GM12878 (cell line): Measurements from ENCODE around the gene TPM4. TPM values are rescaled to one million over a fixed set of nuclear protein-coding genes. Genes with fewer than 3 reads are reported as not detected.

ENCODE experiments used
- ATAC-seq: fragments of 200-7000 bp; cut with Tn5 transposase; 3 replicates; pipeline ENCODE4 v1.9.1; 2020; ENCODE audit warnings: mild to moderate bottlenecking, moderate library complexity
- BruUV-seq: library from RNA; stranded (reverse); fragments of 400-500 nt; replicated peaks from 2 replicates; lab custom pipeline; 2021; lab: Mats Ljungman, UMichigan
- CTCF ChIA-PET: fragments of 300-600 bp; sonication (Branson Sonifier 250); formaldehyde crosslinking; extraction: SDS; loops from one replicate; lab custom pipeline; 2021; ENCODE audit warnings: inconsistent platforms; lab: Yijun Ruan, JAX
- POLR2A ChIA-PET: fragments of 350-600 bp; formaldehyde crosslinking; extraction: SDS; loops from one replicate; lab custom pipeline; 2021; ENCODE audit warnings: inconsistent platforms; lab: Charles Lee
- RAD21 ChIA-PET: fragments of 300-600 bp; sonication (Branson Sonifier 250); formaldehyde crosslinking; loops from one replicate; lab custom pipeline; 2023; ENCODE audit warnings: antibody characterized with exemption; ENCODE audit not compliant: unreplicated experiment; lab: Charles Lee
- SMC1A ChIA-PET: fragments of 300-600 bp; sonication (Branson Sonifier 250); formaldehyde crosslinking; loops from one replicate; lab custom pipeline; 2023; ENCODE audit not compliant: unreplicated experiment, uncharacterized antibody; lab: Charles Lee
- DNase-seq: peaks from one replicate; pipeline ENCODE4 v3.0.0-alpha.2; 2011; ENCODE audit warnings: low read depth, low spot score
- FAIRE-seq: peaks from 3 replicates; lab custom pipeline; 2011; peaks lifted over from hg19 to GRCh38; lab: Jason Lieb, UNC
- H2AFZ ChIP-seq: 2 replicates; pipeline ENCODE4 v1.6.0; 2011; ENCODE audit warnings: low read depth, low read length, control low read depth; ENCODE audit not compliant: control insufficient read depth
- H3K27ac ChIP-seq: 2 replicates; pipeline ENCODE4 v1.5.1; 2011; ENCODE audit warnings: control low read depth; ENCODE audit not compliant: control insufficient read depth, insufficient read depth
- H3K27me3 ChIP-seq, 2 experiments: replicated peaks in 1 of 2; 2 replicates each; pipeline versions ENCODE4 v1.6.0 to v1.6.1; 2011; ENCODE audit warnings: low read length in 1 of 2; ENCODE audit not compliant: control insufficient read depth in 2 of 2, insufficient read depth in 2 of 2
- H3K36me3 ChIP-seq, 2 experiments: 2 replicates each; pipeline ENCODE4 v1.5.1; 2011; ENCODE audit warnings: low read length in 1 of 2; ENCODE audit not compliant: control insufficient read depth in 2 of 2, insufficient read depth in 2 of 2
- H3K4me1 ChIP-seq: 2 replicates; pipeline ENCODE4 v1.6.1; 2011; ENCODE audit warnings: mild to moderate bottlenecking, low read length, moderate library complexity, mixed read lengths; ENCODE audit not compliant: control insufficient read depth, insufficient read depth
- H3K4me2 ChIP-seq: 2 replicates; pipeline ENCODE4 v1.6.0; 2011; ENCODE audit warnings: control low read depth; ENCODE audit not compliant: control insufficient read depth, insufficient read depth
- H3K4me3 ChIP-seq: fragments of 200-600 bp; sonication (generic); 2 replicates; pipeline ENCODE4 v1.5.1; 2016
- H3K79me2 ChIP-seq: 2 replicates; pipeline ENCODE4 v1.6.0; 2011; ENCODE audit warnings: low read length; ENCODE audit not compliant: control insufficient read depth, insufficient read depth
- H3K9ac ChIP-seq: 2 replicates; pipeline ENCODE4 v1.8.0; 2011; ENCODE audit warnings: low read length, control low read depth, mixed read lengths; ENCODE audit not compliant: control insufficient read depth, insufficient read depth
- H3K9me3 ChIP-seq: replicated peaks from 3 replicates; pipeline ENCODE4 v1.5.1; 2011; ENCODE audit warnings: mild to moderate bottlenecking, low read length; ENCODE audit not compliant: control insufficient read depth, insufficient read depth
- H4K20me1 ChIP-seq: 2 replicates; pipeline ENCODE4 v1.6.0; 2011; ENCODE audit not compliant: control insufficient read depth, insufficient read depth
- DPF2 ChIP-seq: fragments of 450-650 bp; IDR thresholded peaks from 2 replicates; pipeline ENCODE4 v1.6.1; 2017; ENCODE audit warnings: mild to moderate bottlenecking
- EED ChIP-seq: sonication (generic); IDR thresholded peaks from 2 replicates; pipeline ENCODE4 v1.6.1; 2016; ENCODE audit warnings: antibody characterized with exemption, low read depth
- FOXK2 ChIP-seq: fragments of 450-650 bp; IDR thresholded peaks from 2 replicates; pipeline ENCODE4 v1.6.1; 2017; ENCODE audit warnings: mild to moderate bottlenecking, moderate library complexity
- MEF2A ChIP-seq: IDR thresholded peaks from 2 replicates; pipeline ENCODE4 v1.6.1; 2011; ENCODE audit warnings: low read depth, mild to moderate bottlenecking, low read length, moderate library complexity; ENCODE audit not compliant: insufficient read depth
- POLR2AphosphoS5 ChIP-seq: IDR thresholded peaks from 2 replicates; pipeline ENCODE4 v1.6.1; 2011; ENCODE audit warnings: mild to moderate bottlenecking, low read length, inconsistent platforms
- RBBP5 ChIP-seq: fragments of 200-600 bp; sonication (generic); conservative IDR thresholded peaks from 2 replicates; pipeline ENCODE4 v1.6.1; 2016
- SIX5 ChIP-seq: IDR thresholded peaks from 2 replicates; pipeline ENCODE4 v1.6.1; 2011; ENCODE audit warnings: mild to moderate bottlenecking, low read depth, low read length, moderate library complexity; ENCODE audit not compliant: severe bottlenecking
- ZBED1 ChIP-seq: IDR thresholded peaks from 2 replicates; pipeline ENCODE4 v1.6.1; 2016; ENCODE audit warnings: borderline replicate concordance
- ZNF207 ChIP-seq: fragments of 450-650 bp; IDR thresholded peaks from 2 replicates; pipeline ENCODE4 v1.6.1; 2014; ENCODE audit warnings: antibody characterized with exemption, mild to moderate bottlenecking, borderline replicate concordance
- ZNF217 ChIP-seq: fragments of 450-650 bp; IDR thresholded peaks from 2 replicates; pipeline ENCODE4 v1.6.1; 2017; ENCODE audit warnings: antibody characterized with exemption, mild to moderate bottlenecking
- ZNF274 ChIP-seq: IDR thresholded peaks from one replicate; pipeline ENCODE4 v1.8.0; 2011; ENCODE audit not compliant: insufficient read length, insufficient read depth
- ZNF622 ChIP-seq: fragments of 450-650 bp; IDR thresholded peaks from 2 replicates; pipeline ENCODE4 v1.6.1; 2017; ENCODE audit warnings: mild to moderate bottlenecking, inconsistent platforms
- WGBS: methylation state at CpG from one replicate; pipeline ENCODE4 v1.1.6; 2016; ENCODE audit warnings: low lambda C conversion rate; ENCODE audit not compliant: insufficient replicate concordance, insufficient coverage; ENCODE audit errors: missing lambda C conversion rate; 5-methylcytosine and 5-hydroxymethylcytosine counted together
- in situ Hi-C: fragments of 300-500 bp; cut with MboI; formaldehyde crosslinking; loops from 9 replicates; pipeline ENCODE4 v1.14.3; 2018; ENCODE audit warnings: mixed read lengths
- intact Hi-C: fragments of 100-400 bp; cut with micrococcal nuclease; formaldehyde crosslinking; loops from one replicate; pipeline ENCODE4 v1.14.2; 2022; ENCODE audit not compliant: unreplicated experiment
- polyA plus RNA-seq, 11 experiments: library from polyadenylated mRNA; depleted of rRNA in 4 of 11; unstranded in 6 of 11; stranded (reverse) in 5 of 11; fragments of >200 nt; fragmentation: Nextera tagmentation in 4 of 11; fragmentation: Illumina TruSeq in 1 of 11; extraction: Ambion mirVana in 4 of 11; extraction: Trizol in 1 of 11; gene quantifications; 1 replicate in 1 of 11; 2 replicates in 10 of 11; pipeline versions ENCODE4 v1.2.1 to v1.2.3, GENCODE V29; 2011 to 2016; ENCODE audit warnings: inconsistent platforms in 2 of 11, missing spikeins in 2 of 11, low read depth in 1 of 11
- total RNA-seq, 4 experiments: library from RNA; depleted of rRNA in 3 of 4; stranded (reverse); fragments of >200 nt in 3 of 4; fragmentation: Illumina TruSeq in 1 of 4; extraction: Trizol in 1 of 4; gene quantifications; 2 replicates each; pipeline versions ENCODE4 v1.2.1 to v1.2.3, GENCODE V29; 2013 to 2021
- TF ChIP-seq, protein P1 (sequence below): fragments of 450-650 bp; IDR thresholded peaks from 2 replicates; pipeline ENCODE4 v1.6.1; 2017; ENCODE audit warnings: mild to moderate bottlenecking, moderate library complexity
- TF ChIP-seq, protein P2 (sequence below): IDR thresholded peaks from 2 replicates; pipeline ENCODE4 v1.6.1; 2012; ENCODE audit warnings: low read depth, low read length, improper control_type of control experiment

The TPM4 gene
- total and polyA plus RNA-seq, 10 of the 15 experiments (the other 5 are each of a cell fraction or from before 2014, with no cell fraction given): 183 to 620 (median 407) TPM

DNA sequence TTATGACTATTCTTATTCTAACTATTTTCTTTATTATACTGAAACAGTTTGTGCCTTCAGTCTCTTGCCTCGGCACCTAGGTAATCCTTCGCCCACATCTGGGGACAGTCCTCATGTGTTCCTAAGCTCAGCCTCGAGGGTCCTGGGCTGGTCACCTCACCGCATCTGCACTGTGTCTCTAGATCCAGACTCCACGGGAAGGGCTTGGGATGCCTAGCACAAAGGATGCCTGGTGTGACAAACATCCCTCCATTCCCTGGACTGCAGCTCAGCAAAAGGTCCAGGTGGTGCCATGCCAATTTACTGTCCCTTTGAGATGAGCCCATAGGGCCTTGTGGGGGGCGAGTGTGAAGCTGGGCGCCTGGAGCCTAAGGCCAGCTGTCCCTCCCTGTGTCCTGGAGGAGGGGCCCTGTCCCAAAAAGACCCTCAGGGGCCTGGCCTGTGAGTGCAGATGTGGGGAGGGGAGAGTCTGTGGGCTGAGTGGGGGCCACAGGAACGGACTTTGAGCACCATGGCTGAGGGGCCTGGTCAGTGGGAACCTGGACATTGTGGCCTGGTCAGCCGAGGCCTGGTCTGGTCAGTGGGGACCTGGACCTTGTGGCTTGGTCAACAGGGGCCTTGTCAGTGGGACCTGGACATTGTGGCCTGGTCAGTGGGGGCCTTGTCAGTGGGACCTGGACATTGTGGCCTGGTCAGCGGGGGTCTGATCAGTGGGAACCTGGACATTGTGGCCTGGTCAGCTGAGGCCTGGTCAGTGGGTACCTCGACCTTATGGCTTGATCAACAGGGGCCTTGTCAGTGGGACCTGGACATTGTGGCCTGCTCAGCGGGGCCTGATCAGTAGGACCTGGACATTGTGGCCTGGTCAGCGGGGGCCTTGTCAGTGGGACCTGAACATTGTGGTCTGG is 45.1 kb upstream of the TPM4 start:
- Histone ChIP-seq H2AFZ (no peak overlapping the region), H3K27ac (no peak overlapping the region), H3K79me2 (no peaks in the 10 kb centered on the region), H3K9ac (no peak overlapping the region), H4K20me1 (no peaks in the 10 kb centered on the region), H3K9me3 (no peaks in the 10 kb centered on the region), H3K4me2 (no peak overlapping the region), H3K27me3 (no peaks in the 10 kb centered on the region), H3K4me3 (no peak overlapping the region), H3K4me1 (no peaks in the 10 kb centered on the region), H3K36me3 (no peaks in the 10 kb centered on the region)
- in situ Hi-C loops: no loop called here
- RAD21 ChIA-PET: no interaction called here
- CTCF ChIA-PET: interaction anchor here (1.2 kb wide), 1 partner anchor 10 kb away, joined by 3 read pairs; no protein-coding TSS in a partner anchor
- no TSS peak for BruUV-seq
- 30% methylated on average over 13 of the region's 13 CpGs for WGBS
- ATAC-seq (no peak), FAIRE-seq (no peak), DNase-seq (no peak)
- TF ChIP-seq SIX5 (no peak), ZBED1 (no peak), ZNF274 (no peak), MEF2A (no peak), ZNF622 (no peak), ZNF207 (no peak), RBBP5 (no peak), DPF2 (no peak), FOXK2 (no peak), ZNF217 (no peak), EED (no peak), POLR2AphosphoS5 (no peak)
- TF ChIP-seq, protein P1, sequence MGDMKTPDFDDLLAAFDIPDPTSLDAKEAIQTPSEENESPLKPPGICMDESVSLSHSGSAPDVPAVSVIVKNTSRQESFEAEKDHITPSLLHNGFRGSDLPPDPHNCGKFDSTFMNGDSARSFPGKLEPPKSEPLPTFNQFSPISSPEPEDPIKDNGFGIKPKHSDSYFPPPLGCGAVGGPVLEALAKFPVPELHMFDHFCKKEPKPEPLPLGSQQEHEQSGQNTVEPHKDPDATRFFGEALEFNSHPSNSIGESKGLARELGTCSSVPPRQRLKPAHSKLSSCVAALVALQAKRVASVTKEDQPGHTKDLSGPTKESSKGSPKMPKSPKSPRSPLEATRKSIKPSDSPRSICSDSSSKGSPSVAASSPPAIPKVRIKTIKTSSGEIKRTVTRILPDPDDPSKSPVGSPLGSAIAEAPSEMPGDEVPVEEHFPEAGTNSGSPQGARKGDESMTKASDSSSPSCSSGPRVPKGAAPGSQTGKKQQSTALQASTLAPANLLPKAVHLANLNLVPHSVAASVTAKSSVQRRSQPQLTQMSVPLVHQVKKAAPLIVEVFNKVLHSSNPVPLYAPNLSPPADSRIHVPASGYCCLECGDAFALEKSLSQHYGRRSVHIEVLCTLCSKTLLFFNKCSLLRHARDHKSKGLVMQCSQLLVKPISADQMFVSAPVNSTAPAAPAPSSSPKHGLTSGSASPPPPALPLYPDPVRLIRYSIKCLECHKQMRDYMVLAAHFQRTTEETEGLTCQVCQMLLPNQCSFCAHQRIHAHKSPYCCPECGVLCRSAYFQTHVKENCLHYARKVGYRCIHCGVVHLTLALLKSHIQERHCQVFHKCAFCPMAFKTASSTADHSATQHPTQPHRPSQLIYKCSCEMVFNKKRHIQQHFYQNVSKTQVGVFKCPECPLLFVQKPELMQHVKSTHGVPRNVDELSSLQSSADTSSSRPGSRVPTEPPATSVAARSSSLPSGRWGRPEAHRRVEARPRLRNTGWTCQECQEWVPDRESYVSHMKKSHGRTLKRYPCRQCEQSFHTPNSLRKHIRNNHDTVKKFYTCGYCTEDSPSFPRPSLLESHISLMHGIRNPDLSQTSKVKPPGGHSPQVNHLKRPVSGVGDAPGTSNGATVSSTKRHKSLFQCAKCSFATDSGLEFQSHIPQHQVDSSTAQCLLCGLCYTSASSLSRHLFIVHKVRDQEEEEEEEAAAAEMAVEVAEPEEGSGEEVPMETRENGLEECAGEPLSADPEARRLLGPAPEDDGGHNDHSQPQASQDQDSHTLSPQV: no peak
- TF ChIP-seq, protein P2, sequence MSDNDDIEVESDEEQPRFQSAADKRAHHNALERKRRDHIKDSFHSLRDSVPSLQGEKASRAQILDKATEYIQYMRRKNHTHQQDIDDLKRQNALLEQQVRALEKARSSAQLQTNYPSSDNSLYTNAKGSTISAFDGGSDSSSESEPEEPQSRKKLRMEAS: no peak
- POLR2A ChIA-PET: no interaction called here
- SMC1A ChIA-PET: no interaction called here
- intact Hi-C loops: no loop called here
